Tibial nerve (tissue), 4 donors: Measurements from ENCODE around the gene KDM2B. TPM values are rescaled to one million over a fixed set of nuclear protein-coding genes. Genes with fewer than 3 reads are reported as not detected.

Source experiments
- DNase-seq, 2 donors: peaks; one replicate each; pipeline ENCODE4 v3.0.0-alpha.2; 2019; ENCODE audit warnings: low spot score in 2 of 2
- H3K27ac ChIP-seq, 4 donors: fragments of 200-600 bp; sonication (generic) in 3 of 4; one replicate each; pipeline ENCODE4 v1.5.1; 2017 to 2019; ENCODE audit warnings: mild to moderate bottlenecking in 1 of 4
- H3K27me3 ChIP-seq, 2 donors: fragments of 200-600 bp; sonication (generic) in 1 of 2; one replicate each; pipeline versions ENCODE4 v1.5.1 to v1.6.0; 2017 to 2019
- H3K36me3 ChIP-seq, 3 donors: fragments of 200-600 bp; sonication (generic); one replicate each; pipeline ENCODE4 v1.5.1; 2018 to 2019
- H3K4me1 ChIP-seq, 4 donors: fragments of 200-600 bp; sonication (generic) in 3 of 4; one replicate each; pipeline ENCODE4 v1.5.1; 2017 to 2019
- H3K4me3 ChIP-seq, 4 donors: fragments of 200-600 bp; sonication (generic) in 3 of 4; one replicate each; pipeline ENCODE4 v1.5.1; 2017 to 2019; ENCODE audit warnings: mild to moderate bottlenecking in 1 of 4, moderate library complexity in 1 of 4
- H3K9me3 ChIP-seq, 4 donors: fragments of 200-600 bp; sonication (generic) in 3 of 4; one replicate each; pipeline ENCODE4 v1.5.1; 2017 to 2019
- CTCF ChIP-seq, 5 experiments: fragments of 200-600 bp in 3 of 5; fragments of 450-650 bp in 2 of 5; sonication (generic) in 3 of 5; IDR thresholded peaks; one replicate each; pipeline ENCODE4 v1.5.1; 2016 to 2019; ENCODE audit warnings: antibody characterized with exemption in 5 of 5, mild to moderate bottlenecking in 3 of 5, moderate library complexity in 2 of 5
- EP300 ChIP-seq, 2 donors: sonication (generic); formaldehyde crosslinking; IDR thresholded peaks; one replicate each; pipeline ENCODE4 v1.6.1; 2017; ENCODE audit warnings: antibody characterized with exemption in 2 of 2, mild to moderate bottlenecking in 1 of 2
- POLR2A ChIP-seq, 2 donors: fragments of 450-650 bp; IDR thresholded peaks; one replicate each; pipeline ENCODE4 v1.6.1; 2017; ENCODE audit warnings: antibody characterized with exemption in 2 of 2, mild to moderate bottlenecking in 2 of 2, moderate library complexity in 2 of 2
- WGBS, 2 donors: methylation state at CpG; one replicate each; pipeline ENCODE4 v1.1.5; 2018; 5-methylcytosine and 5-hydroxymethylcytosine counted together
- total RNA-seq, 4 donors: library from RNA; depleted of rRNA; stranded (reverse); fragments of >200 nt; gene quantifications; one replicate each; pipeline ENCODE4 v1.1.0, GENCODE V29; 2016

The KDM2B gene
- total RNA-seq, 4 donors from 2014 or later: 15.5 to 32.2 (median 20.8) TPM

GRCh38 chr12:121626087-121626852 lies 45.4 kb upstream of the KDM2B start, which contains the start of gene ORAI1:
Gene ORAI1 (plus strand): TSS chr12:121626530.
- peak; percentile 68 to 90 for TF ChIP-seq POLR2A (IDR thresholded peaks at IDR 0.05)
- peak; percentile 24 to 64 for TF ChIP-seq EP300 (IDR thresholded peaks at IDR 0.05)
- TF ChIP-seq CTCF (IDR thresholded peaks at IDR 0.05): peak in 2 of 5 experiments; percentile 67 to 78
- WGBS, 2 donors: 1 to 4% methylated on average over 19 to 62 of the region's 92 CpGs
- DNase-seq: peak; percentile 94
- peak within 1 kb of the TSS; percentile 60 to 95 (median 66) for H3K4me3 ChIP-seq
- H3K9me3 ChIP-seq: no peaks in the 10 kb centered on the region
- H3K27me3 ChIP-seq: no peaks in the 10 kb centered on the region
- H3K36me3 ChIP-seq: no peaks in the 10 kb centered on the region
- H3K27ac ChIP-seq: peak within 1 kb of the TSS; percentile 72 to 95 (median 90)
- H3K4me1 ChIP-seq: peaks cover 0 to 54% (median 38%) of the 10 kb centered on the region in 4 donors

- H3K4me1 ChIP-seq: peaks cover 0 to 6% (median 0%) of the 10 kb centered on the region in 4 donors
- no peaks in the 10 kb centered on the region for H3K36me3 ChIP-seq
- no peaks in the 10 kb centered on the region for H3K9me3 ChIP-seq
- DNase-seq: no peak
- H3K4me3 ChIP-seq: no peak overlapping the region
- H3K27ac ChIP-seq: no peak overlapping the region
- 68% methylated on average over 8 of the region's 8 CpGs for WGBS, 2 donors
- TF ChIP-seq EP300 (IDR thresholded peaks at IDR 0.05) (no peak), POLR2A (IDR thresholded peaks at IDR 0.05) (no peak), CTCF (IDR thresholded peaks at IDR 0.05) (no peak)
- H3K27me3 ChIP-seq: no peaks in the 10 kb centered on the region
Observed at GRCh38 chr12:121620333-121620891, 39.6 kb upstream of the KDM2B start.

- Histone ChIP-seq H3K36me3 (no peaks in the 10 kb centered on the region), H3K4me3 (no peak overlapping the region), H3K27me3 (no peaks in the 10 kb centered on the region), H3K4me1 (no peaks in the 10 kb centered on the region), H3K9me3 (no peaks in the 10 kb centered on the region), H3K27ac (no peak overlapping the region)
- DNase-seq: no peak
- TF ChIP-seq POLR2A (IDR thresholded peaks at IDR 0.05) (no peak), EP300 (IDR thresholded peaks at IDR 0.05) (no peak), CTCF (IDR thresholded peaks at IDR 0.05) (no peak)
- WGBS, 2 donors: 87 to 89% methylated on average over 5 of the region's 5 CpGs
Observed at GRCh38 chr12:121618659-121619233, 37.9 kb upstream of the KDM2B start.

GRCh38 chr12:121614872-121615467 lies 34.1 kb upstream of the KDM2B start:
- Histone ChIP-seq H3K27me3 (no peaks in the 10 kb centered on the region), H3K4me3 (no peak overlapping the region), H3K27ac (no peak overlapping the region), H3K4me1 (peaks cover 0 to 15% (median 2%) of the 10 kb centered on the region in 4 donors), H3K36me3 (no peaks in the 10 kb centered on the region), H3K9me3 (no peaks in the 10 kb centered on the region)
- DNase-seq: no peak
- TF ChIP-seq EP300 (IDR thresholded peaks at IDR 0.05): no peak
- no peak for TF ChIP-seq CTCF (IDR thresholded peaks at IDR 0.05)
- TF ChIP-seq POLR2A (IDR thresholded peaks at IDR 0.05): no peak
- 75 to 76% methylated on average over 9 of the region's 9 CpGs for WGBS, 2 donors
